ENCODE measurements around the gene MYMK.

Gene MYMK

GRCh38 chr9:133534346-133535291 lies 9.9 kb upstream of the MYMK start, which contains the start of gene ADAMTSL2:
TSS of gene ADAMTSL2 (plus strand) at chr9:133534704. CDS start at chr9:133536713, 2,009 bp downstream.
- no peak for DNase-seq

- DNase-seq: no peak
These were observed 9.1 kb upstream of the MYMK start for GRCh38 chr9:133533857-133534256.

GRCh38 chr9:133532937-133533668 lies 8.3 kb upstream of the MYMK start:
- peak; percentile 44 for DNase-seq

- DNase-seq: no peak
These were observed 6.5 kb upstream of the MYMK start for GRCh38 chr9:133531293-133531692.

GRCh38 chr9:133529874-133530273 lies 5.1 kb upstream of the MYMK start:
- DNase-seq: no peak

- DNase-seq: no peak
These were observed 4.7 kb upstream of the MYMK start for GRCh38 chr9:133529457-133529856.

GRCh38 chr9:133528876-133529241 lies 4.1 kb upstream of the MYMK start:
- DNase-seq: no peak

GRCh38 chr9:133528001-133528875 lies 3.5 kb upstream of the MYMK start:
- DNase-seq: no peak

- DNase-seq: no peak
These were observed 2.7 kb upstream of the MYMK start for GRCh38 chr9:133527444-133527920.

- no peak for DNase-seq
These were observed 2.1 kb upstream of the MYMK start for GRCh38 chr9:133526721-133527321.

GRCh38 chr9:133525677-133526076 lies 918 bp upstream of the MYMK start:
- no peak for DNase-seq

- DNase-seq: no peak
These were observed 613 bp downstream of the MYMK start for GRCh38 chr9:133524146-133524545.

- DNase-seq: no peak
These were observed 1.7 kb downstream of the MYMK start for GRCh38 chr9:133523106-133523505.

- no peak for DNase-seq
These were observed 2.5 kb downstream of the MYMK start for GRCh38 chr9:133522073-133522910.

GRCh38 chr9:133521122-133522072 lies 3.4 kb downstream of the MYMK start:
- no peak for DNase-seq

GRCh38 chr9:133520121-133520835 lies 4.5 kb downstream of the MYMK start:
- no peak for DNase-seq

GRCh38 chr9:133519693-133520092 lies 5.1 kb downstream of the MYMK start:
- no peak for DNase-seq

GRCh38 chr9:133518706-133519449 lies 5.9 kb downstream of the MYMK start:
- DNase-seq: no peak

GRCh38 chr9:133518200-133518599 lies 6.6 kb downstream of the MYMK start:
- no peak for DNase-seq

Data from T-helper 9 cell (primary cell).